Caco-2 (cell line): Measurements from ENCODE around the gene ITGA7. TPM values are rescaled to one million over a fixed set of nuclear protein-coding genes. Genes with fewer than 3 reads are reported as not detected.

ENCODE experiments used
- BruUV-seq: library from RNA; stranded (reverse); fragments of 400-500 nt; replicated peaks from 2 replicates; lab custom pipeline; 2021; lab: Mats Ljungman, UMichigan
- CTCF ChIA-PET: fragments of 300-600 bp; sonication (Branson Sonifier 250); formaldehyde crosslinking; loops from one replicate; lab custom pipeline; 2022; ENCODE audit warnings: antibody characterized with exemption; lab: Charles Lee
- POLR2A ChIA-PET: fragments of 300-600 bp; sonication (Branson Sonifier 250); formaldehyde crosslinking; loops from one replicate; lab custom pipeline; 2022; ENCODE audit warnings: antibody characterized with exemption; lab: Charles Lee
- DNase-seq, 2 experiments: peaks; one replicate each; pipeline versions ENCODE4 v3.0.0 to v3.0.0-alpha.2; 2020 to 2022
- H3K27me3 ChIP-seq: replicated peaks from 2 replicates; pipeline ENCODE4 v1.6.0; 2011; ENCODE audit warnings: low read length; ENCODE audit not compliant: control insufficient read depth, insufficient read depth
- H3K36me3 ChIP-seq: 2 replicates; pipeline ENCODE4 v1.5.1; 2011; ENCODE audit warnings: low read length; ENCODE audit not compliant: control insufficient read depth, insufficient read depth
- H3K4me1 ChIP-seq: fragments of 250-450 bp; sonication (Bioruptor Pico); 2 replicates; pipeline ENCODE4 v1.5.1; 2020; ENCODE audit warnings: mild to moderate bottlenecking
- H3K4me3 ChIP-seq: 2 replicates; pipeline ENCODE4 v1.5.1; 2011; ENCODE audit warnings: low read depth, mild to moderate bottlenecking, control low read depth, low read length
- H3K9me3 ChIP-seq: fragments of 250-450 bp; sonication (Bioruptor Pico); 2 replicates; pipeline ENCODE4 v1.5.1; 2020; ENCODE audit warnings: mild to moderate bottlenecking, moderate library complexity
- H3K27ac Mint-ChIP-seq: one replicate; pipeline ENCODE4 v1.8.0; 2022; ENCODE audit warnings: mixed read lengths; ENCODE audit not compliant: unreplicated experiment
- H3K27me3 Mint-ChIP-seq: one replicate; pipeline ENCODE4 v1.8.0; 2022; ENCODE audit warnings: mixed read lengths; ENCODE audit not compliant: insufficient read depth, unreplicated experiment
- H3K36me3 Mint-ChIP-seq: one replicate; pipeline ENCODE4 v1.8.0; 2022; ENCODE audit warnings: mild to moderate bottlenecking, mixed read lengths; ENCODE audit not compliant: insufficient read depth, unreplicated experiment
- H3K4me1 Mint-ChIP-seq: one replicate; pipeline ENCODE4 v1.8.0; 2022; ENCODE audit warnings: low read depth, mixed read lengths; ENCODE audit not compliant: unreplicated experiment
- H3K4me3 Mint-ChIP-seq: one replicate; pipeline ENCODE4 v1.8.0; 2022; ENCODE audit warnings: mild to moderate bottlenecking, moderate library complexity, mixed read lengths; ENCODE audit not compliant: unreplicated experiment
- H3K9me3 Mint-ChIP-seq: one replicate; pipeline ENCODE4 v1.8.0; 2022; ENCODE audit warnings: mixed read lengths; ENCODE audit not compliant: unreplicated experiment
- intact Hi-C: fragments of 100-400 bp; cut with micrococcal nuclease; formaldehyde crosslinking; loops from one replicate; pipeline ENCODE4 v1.10.0; 2022; ENCODE audit not compliant: unreplicated experiment
- total RNA-seq: library from RNA; stranded (reverse); gene quantifications from 2 replicates; pipeline ENCODE4 v1.2.3, GENCODE V29; 2022
- TF ChIP-seq, protein P1 (sequence below), 2 experiments: fragments of 200-600 bp in 1 of 2; IDR thresholded peaks; 1 replicate in 1 of 2; 2 replicates in 1 of 2; pipeline versions ENCODE4 v1.5.1 to v1.8.0; 2011 to 2022; ENCODE audit warnings: antibody characterized with exemption in 1 of 2, control low read depth in 1 of 2, inconsistent platforms in 1 of 2, low read depth in 1 of 2, low read length in 1 of 2, mild to moderate bottlenecking in 1 of 2, moderate library complexity in 1 of 2; ENCODE audit not compliant: insufficient read depth in 1 of 2, severe bottlenecking in 1 of 2, unreplicated experiment in 1 of 2

The ITGA7 gene
- total RNA-seq, 1 experiment from 2014 or later = 46.1 TPM

- peaks cover 1% of the 10 kb centered on the region for H3K4me1 ChIP-seq
- intact Hi-C loops = no loop called here
- H3K4me3 ChIP-seq = no peak overlapping the region
- no TSS peak for BruUV-seq
- H3K4me1 Mint-ChIP-seq = no peaks in the 10 kb centered on the region
- CTCF ChIA-PET = no interaction called here
- no peak overlapping the region for H3K27ac Mint-ChIP-seq
- H3K4me3 Mint-ChIP-seq = no peak overlapping the region
- H3K36me3 Mint-ChIP-seq = no peaks in the 10 kb centered on the region
- H3K36me3 ChIP-seq = no peaks in the 10 kb centered on the region
- H3K9me3 Mint-ChIP-seq = no peaks in the 10 kb centered on the region
- POLR2A ChIA-PET = no interaction called here
- TF ChIP-seq, protein P1, sequence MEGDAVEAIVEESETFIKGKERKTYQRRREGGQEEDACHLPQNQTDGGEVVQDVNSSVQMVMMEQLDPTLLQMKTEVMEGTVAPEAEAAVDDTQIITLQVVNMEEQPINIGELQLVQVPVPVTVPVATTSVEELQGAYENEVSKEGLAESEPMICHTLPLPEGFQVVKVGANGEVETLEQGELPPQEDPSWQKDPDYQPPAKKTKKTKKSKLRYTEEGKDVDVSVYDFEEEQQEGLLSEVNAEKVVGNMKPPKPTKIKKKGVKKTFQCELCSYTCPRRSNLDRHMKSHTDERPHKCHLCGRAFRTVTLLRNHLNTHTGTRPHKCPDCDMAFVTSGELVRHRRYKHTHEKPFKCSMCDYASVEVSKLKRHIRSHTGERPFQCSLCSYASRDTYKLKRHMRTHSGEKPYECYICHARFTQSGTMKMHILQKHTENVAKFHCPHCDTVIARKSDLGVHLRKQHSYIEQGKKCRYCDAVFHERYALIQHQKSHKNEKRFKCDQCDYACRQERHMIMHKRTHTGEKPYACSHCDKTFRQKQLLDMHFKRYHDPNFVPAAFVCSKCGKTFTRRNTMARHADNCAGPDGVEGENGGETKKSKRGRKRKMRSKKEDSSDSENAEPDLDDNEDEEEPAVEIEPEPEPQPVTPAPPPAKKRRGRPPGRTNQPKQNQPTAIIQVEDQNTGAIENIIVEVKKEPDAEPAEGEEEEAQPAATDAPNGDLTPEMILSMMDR (IDR thresholded peaks at IDR 0.05; ENCODE audit: insufficient read depth in 1 of 2, low read depth in 1 of 2, low read length in 1 of 2, severe bottlenecking in 1 of 2, unreplicated experiment in 1 of 2) = no peak
- H3K9me3 ChIP-seq = no peaks in the 10 kb centered on the region
- no peaks in the 10 kb centered on the region for H3K27me3 ChIP-seq
- no peak for DNase-seq
- H3K27me3 Mint-ChIP-seq = no peaks in the 10 kb centered on the region
These were observed 42.9 kb downstream of the ITGA7 start for GRCh38 chr12:55664826-55665225.

GRCh38 chr12:55663391-55663790 is 44.3 kb downstream of the ITGA7 start:
- Mint-ChIP-seq H3K4me3 (no peak overlapping the region), H3K36me3 (no peaks in the 10 kb centered on the region), H3K9me3 (no peaks in the 10 kb centered on the region), H3K4me1 (no peaks in the 10 kb centered on the region), H3K27ac (no peak overlapping the region), H3K27me3 (no peaks in the 10 kb centered on the region)
- TF ChIP-seq, protein P1 (IDR thresholded peaks at IDR 0.05; ENCODE audit: insufficient read depth in 1 of 2, low read depth in 1 of 2, low read length in 1 of 2, severe bottlenecking in 1 of 2, unreplicated experiment in 1 of 2) = no peak
- Histone ChIP-seq H3K4me3 (no peak overlapping the region), H3K4me1 (no peaks in the 10 kb centered on the region), H3K27me3 (no peaks in the 10 kb centered on the region), H3K36me3 (no peaks in the 10 kb centered on the region), H3K9me3 (no peaks in the 10 kb centered on the region)
- ChIA-PET POLR2A (no interaction called here), CTCF (no interaction called here)
- BruUV-seq = no TSS peak
- DNase-seq = no peak
- intact Hi-C loops = no loop called here

DNA sequence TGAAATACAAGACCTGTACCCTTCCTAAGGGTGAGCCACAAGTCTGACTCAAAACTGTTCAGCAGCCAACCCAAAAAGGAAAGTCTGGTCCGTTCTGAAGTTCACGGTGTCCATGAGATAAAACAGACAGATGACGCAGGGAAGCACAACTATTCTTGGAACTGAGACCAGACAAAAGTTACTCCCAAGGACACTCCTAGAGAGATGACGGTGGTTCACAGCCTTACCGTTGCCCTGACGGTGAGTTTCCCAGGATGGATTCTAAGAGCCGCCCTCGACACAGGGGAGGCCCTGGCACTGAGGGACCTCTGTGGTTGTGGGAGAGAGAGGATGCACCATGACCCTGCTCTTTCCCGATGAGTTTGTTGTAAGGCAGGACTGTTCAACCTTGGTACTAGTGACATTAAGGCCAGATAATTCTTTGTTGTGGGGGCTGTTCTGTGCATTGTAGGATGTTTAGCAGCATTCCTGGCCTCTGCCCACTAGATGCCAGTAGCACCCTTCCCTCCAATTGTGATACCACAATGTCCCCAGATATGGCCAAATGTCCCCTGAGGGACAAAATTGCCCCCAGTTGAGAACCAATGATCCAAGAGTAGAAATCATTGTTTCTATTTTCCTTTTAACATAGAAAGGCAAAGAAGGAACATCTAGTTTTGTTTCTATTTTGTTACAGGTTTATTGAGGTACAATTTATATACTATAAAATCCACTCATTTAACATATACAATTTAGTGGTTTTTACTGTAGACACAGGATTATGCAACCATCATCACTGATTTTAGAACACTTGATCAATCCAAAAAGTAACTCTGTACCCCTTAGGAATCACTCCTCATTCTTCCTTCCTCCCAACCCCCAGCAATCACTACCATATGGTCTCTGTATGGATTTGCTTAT is 48.0 kb downstream of the ITGA7 start:
- Mint-ChIP-seq H3K36me3 (no peaks in the 10 kb centered on the region), H3K27ac (no peak overlapping the region), H3K4me3 (no peak overlapping the region), H3K27me3 (no peaks in the 10 kb centered on the region), H3K4me1 (no peaks in the 10 kb centered on the region), H3K9me3 (no peaks in the 10 kb centered on the region)
- no TSS peak for BruUV-seq
- ChIA-PET CTCF (no interaction called here), POLR2A (no interaction called here)
- no peaks in the 10 kb centered on the region for H3K27me3 ChIP-seq
- H3K4me3 ChIP-seq = no peak overlapping the region
- no peaks in the 10 kb centered on the region for H3K9me3 ChIP-seq
- H3K36me3 ChIP-seq = no peaks in the 10 kb centered on the region
- DNase-seq = peak in 1 of 2 experiments; percentile 29
- TF ChIP-seq, protein P1 (IDR thresholded peaks at IDR 0.05; ENCODE audit: insufficient read depth in 1 of 2, low read depth in 1 of 2, low read length in 1 of 2, severe bottlenecking in 1 of 2, unreplicated experiment in 1 of 2) = peak; percentile 26 to 43
- no peaks in the 10 kb centered on the region for H3K4me1 ChIP-seq
- intact Hi-C loops = loop anchor here (1.0 to 2.0 kb wide), 3 partner anchors 22 to 78 kb away; partner anchors contain the start of gene RDH5
